Posterior cingulate gyrus (tissue), 11 donors: ENCODE measurements around the gene UBR4.

Experiments
- DNase-seq, 10 donors: peaks; one replicate each; pipeline versions ENCODE4 v3.0.0 to v3.0.0-alpha.2; 2020 to 2021; ENCODE audit warnings: mixed read lengths in 3 of 10
- intact Hi-C: fragments of 100-400 bp; cut with DNase I; formaldehyde crosslinking; loops from one replicate; pipeline ENCODE4 v1.15.1; 2023

Gene UBR4

DNA sequence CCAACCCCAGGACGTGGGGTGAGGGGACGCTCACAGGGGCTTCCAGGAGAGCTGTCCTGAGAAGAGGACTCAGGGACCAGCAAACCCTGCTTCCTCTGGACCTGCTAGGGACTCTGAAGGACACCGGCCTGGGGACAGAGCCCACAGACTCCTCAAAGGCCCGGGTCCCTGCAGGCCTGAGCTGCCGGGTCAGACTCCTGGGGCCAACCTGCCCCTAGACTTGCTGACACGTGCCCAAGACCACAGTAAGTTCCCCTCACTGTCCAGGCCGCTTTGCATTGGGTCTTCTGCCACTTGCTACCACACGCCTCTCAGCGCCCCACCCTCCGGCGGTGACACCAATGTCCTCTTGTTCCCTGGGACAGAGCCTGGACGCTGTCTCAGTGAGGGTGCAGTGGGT lies 146.9 kb downstream of the UBR4 start:
- peak in 2 of 10 donors; percentile 50 to 72 for DNase-seq
- intact Hi-C loops = no loop called here

DNA sequence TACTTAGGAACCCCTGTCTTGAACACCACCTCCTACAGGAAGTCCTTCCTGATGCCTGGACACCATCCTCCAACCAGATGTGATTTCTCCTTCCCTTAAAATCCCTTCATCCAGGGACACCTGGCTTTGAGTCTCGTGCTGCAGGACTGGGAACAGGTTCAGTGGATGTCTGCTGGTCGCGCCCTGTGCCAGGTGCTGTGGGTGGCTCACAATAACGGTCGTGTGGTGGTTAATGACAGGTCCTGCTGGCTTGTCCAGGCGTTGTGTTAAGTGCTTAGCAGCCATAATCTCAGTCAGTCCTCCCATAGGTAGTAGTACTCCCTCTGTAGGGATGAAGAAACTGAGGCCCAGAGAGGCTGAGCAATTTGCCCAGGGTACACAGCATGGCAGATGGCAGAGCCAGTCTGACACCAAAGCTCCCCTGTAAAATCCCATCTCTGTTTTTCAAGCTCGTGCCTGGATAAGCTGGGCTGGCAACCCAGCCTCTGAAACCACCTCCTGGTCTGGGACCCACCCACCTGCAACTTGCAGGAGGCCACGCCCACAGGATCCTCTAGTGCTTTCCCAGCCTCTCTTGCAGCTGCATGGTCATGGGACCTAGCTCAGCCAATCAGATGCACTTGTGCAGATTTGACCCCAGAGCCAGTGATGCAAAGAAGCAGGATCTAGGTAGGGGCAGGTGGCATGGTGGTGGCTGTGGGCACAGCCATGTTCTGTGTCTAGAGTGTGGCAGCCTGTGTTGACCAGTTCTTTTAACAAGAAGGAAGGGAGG lies 147.6 kb downstream of the UBR4 start:
- peak in 2 of 10 donors; percentile 11 to 77 for DNase-seq
- intact Hi-C loops = no loop called here

- DNase-seq = peak in 1 of 10 donors; percentile 22
- intact Hi-C loops = no loop called here
These were observed 148.3 kb downstream of the UBR4 start for GRCh38 chr1:19061798-19062197.

DNA sequence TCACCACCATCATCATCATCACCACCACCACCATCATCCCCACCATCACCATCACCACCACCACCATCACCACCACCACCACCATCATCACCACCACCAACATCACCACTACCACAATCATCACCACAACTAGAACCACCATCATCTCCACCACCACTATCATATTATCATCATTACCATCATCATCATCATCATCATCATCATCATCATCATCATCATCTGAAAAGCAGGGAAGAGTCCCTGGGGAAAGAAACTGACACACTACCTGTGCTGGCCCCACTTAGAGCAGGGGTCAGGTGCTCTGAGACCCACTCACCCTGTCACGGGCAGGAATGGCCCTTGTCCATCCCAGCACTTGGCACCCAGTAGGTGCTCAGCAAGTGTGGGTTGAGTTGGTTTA lies 148.7 kb downstream of the UBR4 start:
- no peak for DNase-seq
- intact Hi-C loops = no loop called here

DNA sequence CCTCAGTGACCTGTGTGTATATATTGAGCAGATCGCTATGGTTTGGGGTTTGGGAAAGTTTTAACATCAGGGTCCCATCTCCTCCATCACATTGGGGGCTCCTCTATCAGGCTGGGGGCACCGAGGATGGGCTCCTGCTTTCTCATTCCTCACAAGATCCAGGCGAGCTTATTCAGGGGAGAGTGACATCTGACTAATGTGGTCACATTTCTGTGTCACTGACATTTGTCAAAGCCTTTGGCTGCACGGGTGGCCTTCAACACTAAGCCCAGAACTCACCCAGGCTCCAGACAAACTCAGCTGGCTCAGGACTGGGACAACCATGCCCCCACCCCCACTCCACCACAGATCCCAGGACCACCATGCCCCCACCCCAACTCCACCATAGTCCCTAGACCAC lies 150.3 kb downstream of the UBR4 start:
- intact Hi-C loops = no loop called here
- peak in 1 of 10 donors; percentile 7 for DNase-seq

DNA sequence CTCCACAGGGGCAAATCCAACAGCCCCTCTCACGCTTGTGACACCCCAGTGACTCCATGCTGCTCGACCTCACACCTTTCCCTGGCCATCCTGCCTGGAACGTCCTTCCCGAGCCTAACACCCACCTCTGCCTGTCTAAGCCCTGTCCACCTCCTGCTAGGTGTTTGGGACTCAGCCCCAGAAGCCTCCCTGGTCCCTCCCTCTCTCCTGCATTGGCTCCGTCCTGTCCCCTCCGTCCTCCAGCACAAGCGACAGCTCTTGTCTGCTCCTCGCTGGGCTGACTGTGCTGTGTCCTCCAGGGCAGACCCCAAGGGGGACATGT lies 151.6 kb downstream of the UBR4 start:
- intact Hi-C loops = no loop called here
- peak in 1 of 10 donors; percentile 74 for DNase-seq

GRCh38 chr1:19057784-19058475 lies 152.1 kb downstream of the UBR4 start:
- DNase-seq = peak in 1 of 10 donors; percentile 65
- intact Hi-C loops = no loop called here

DNA sequence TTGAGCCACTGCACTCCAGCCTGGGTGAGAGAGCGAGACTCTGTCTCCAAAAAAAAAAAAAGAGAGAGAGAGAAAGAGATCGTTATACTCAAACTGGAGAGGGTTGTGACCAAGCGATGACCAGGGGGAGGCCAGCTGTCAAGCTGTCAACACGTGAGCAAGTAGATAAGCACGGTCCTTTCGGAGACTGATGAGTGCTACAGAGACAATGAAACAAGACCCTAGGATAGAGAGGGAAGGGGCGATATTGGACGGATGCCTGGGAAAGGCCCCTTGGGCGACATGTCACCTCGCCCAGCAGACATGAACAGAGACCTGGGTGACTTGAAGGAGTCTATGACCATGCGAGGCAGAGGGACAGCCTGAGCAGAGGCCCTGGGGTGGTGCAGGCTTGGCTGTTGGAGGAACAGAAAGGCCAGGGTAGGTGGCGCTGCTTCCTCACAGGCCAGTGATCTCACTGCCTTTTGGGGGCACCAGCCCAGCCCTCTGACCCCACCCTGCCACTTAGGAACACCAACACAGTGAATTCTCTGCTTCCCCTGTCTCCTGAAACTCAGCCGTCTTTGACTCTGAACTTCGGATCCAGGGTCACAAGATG lies 152.8 kb downstream of the UBR4 start:
- intact Hi-C loops = no loop called here
- DNase-seq = no peak

GRCh38 chr1:19055701-19056100 lies 154.4 kb downstream of the UBR4 start:
- DNase-seq = no peak
- intact Hi-C loops = no loop called here

- intact Hi-C loops = no loop called here
- peak in 2 of 10 donors; percentile 31 to 61 for DNase-seq
These were observed 155.1 kb downstream of the UBR4 start for GRCh38 chr1:19055001-19055400.

GRCh38 chr1:19054216-19054615 lies 155.8 kb downstream of the UBR4 start:
- intact Hi-C loops = no loop called here
- peak in 2 of 10 donors; percentile 50 to 63 for DNase-seq

DNA sequence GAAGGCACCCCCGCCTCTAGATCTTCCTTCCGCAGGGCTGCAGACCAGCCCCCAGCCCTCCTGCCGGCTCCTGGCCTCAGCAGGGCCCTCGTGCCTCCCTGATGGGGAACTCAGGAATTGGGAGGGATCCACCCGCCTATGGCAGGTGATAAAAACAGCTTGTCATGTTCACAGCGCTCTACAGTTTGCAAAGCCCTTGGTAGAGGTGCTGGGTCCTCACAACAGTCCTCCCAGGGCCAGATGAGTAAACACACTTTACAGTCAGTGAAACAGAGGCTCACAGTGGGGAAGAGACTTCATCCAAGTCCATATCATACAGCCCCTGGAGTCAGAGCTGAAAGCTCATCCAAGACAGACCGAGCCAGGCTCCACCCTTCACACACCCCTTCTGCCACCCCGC lies 156.6 kb downstream of the UBR4 start:
- intact Hi-C loops = no loop called here
- DNase-seq = no peak

DNA sequence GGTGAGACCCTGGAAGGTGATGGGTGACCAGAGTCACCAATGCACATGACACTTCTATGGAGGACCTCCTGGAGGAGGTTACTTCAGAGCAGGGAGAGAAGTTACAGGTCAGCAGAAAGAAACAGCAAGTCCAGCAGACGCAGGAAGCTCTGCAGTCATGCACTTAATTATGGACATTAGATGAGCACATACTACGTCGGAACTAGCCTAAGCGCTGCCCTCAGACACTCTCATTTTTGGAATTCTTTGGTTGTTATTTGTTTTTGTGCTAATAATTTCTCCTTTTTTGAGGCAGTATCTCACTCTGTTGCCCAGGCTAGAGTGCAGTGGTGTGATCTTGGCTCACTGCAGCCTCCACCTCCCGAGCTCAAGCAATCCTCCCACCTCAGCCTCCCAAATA lies 160.3 kb downstream of the UBR4 start:
- intact Hi-C loops = no loop called here
- peak in 1 of 10 donors; percentile 9 for DNase-seq

- DNase-seq = peak in 2 of 10 donors; percentile 30 to 39
- intact Hi-C loops = no loop called here
These were observed 160.8 kb downstream of the UBR4 start for GRCh38 chr1:19049128-19049768.

- intact Hi-C loops = no loop called here
- DNase-seq = peak in 3 of 10 donors; percentile 24 to 80 (median 66)
These were observed 162.9 kb downstream of the UBR4 start for GRCh38 chr1:19046972-19047731.

DNA sequence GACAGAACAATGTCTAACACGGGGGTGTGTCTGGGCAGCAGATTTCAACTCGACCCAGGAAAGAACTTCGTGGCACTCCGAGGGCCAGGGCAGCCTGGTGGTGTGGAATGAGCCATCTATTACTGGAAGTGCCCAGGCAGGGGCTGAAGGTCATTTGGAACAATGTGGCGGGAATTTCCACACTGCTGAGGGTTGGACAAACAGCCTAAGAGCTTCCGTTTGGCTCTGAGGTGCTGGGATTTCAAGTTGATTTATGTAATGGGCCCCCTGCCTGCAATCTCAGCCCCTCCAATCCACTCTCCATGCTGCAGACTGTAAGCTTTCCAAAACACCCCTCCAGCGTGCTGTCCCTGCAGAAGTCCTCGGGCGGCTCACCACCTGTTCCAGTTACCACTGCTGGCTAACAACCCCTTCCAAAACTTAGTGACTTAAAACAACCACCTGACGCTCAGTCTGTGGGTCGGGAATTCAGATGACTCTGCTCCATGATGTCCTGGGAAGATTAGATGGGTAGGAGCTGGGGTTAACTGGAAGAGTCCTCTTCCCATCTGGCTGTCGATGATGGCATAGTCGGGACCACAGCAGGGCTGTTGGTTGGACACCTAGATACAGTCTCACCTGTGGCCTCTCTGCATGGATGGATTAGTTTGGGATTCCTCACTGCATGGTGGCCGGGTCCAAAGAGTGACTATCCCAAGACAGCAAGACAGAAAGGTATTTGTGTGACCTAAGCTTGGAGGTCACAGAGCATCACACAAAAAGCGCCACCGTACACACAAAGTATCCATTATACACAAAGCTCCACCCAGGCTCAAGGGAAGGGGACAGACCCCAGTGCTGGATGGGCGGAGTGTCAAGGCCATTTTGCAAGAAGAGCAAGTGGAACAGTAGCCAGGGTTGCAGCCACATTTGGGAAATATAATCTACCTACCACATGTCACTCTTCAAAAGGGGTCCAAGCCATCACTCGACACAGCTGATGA lies 163.9 kb downstream of the UBR4 start:
- DNase-seq = peak in 3 of 10 donors; percentile 15 to 53 (median 46)
- intact Hi-C loops = no loop called here

GRCh38 chr1:19044975-19045831 lies 164.9 kb downstream of the UBR4 start:
- DNase-seq = peak in 9 of 10 donors; percentile 50 to 96 (median 78)
- intact Hi-C loops = no loop called here

GRCh38 chr1:19044471-19044870 lies 165.6 kb downstream of the UBR4 start:
- peak in 3 of 10 donors; percentile 25 to 63 (median 56) for DNase-seq

More at GRCh38 chr1:19044471-19044870, 165.6 kb downstream of the UBR4 start:
- intact Hi-C loops = no loop called here
